ENCODE data around the gene SFMBT2. TPM values are rescaled to one million over a fixed set of nuclear protein-coding genes. Genes with fewer than 3 reads are reported as not detected.

SFMBT2 gene
- total and polyA plus RNA-seq, 2 of the 13 experiments (the other 11 are each of a cell fraction or from before 2014, with no cell fraction given) = 0.01 to 0.02 TPM

DNA sequence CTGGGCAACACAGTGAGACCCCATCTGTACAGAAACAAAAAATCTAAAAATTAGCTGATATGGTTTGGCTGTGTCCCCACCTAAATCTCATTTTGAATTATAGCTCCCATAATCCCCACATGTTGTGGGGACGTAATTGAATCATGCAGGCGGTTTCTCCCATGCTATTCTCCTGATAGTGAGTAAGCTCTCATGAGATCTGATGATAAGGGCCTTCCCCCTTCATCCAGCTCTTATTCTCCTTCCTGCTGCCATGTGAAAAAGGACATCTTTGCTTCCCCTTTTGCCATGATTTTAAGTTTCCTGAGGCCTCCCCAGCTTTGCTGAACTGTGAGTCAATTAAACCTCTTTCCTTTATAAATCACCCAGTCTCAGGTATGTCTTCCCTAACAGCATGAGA is 136.5 kb downstream of the SFMBT2 start:
- Histone ChIP-seq H3K4me2 (ENCODE audit: low read depth, low read length) (no peak overlapping the region), H3K9ac (ENCODE audit: insufficient read depth, low read depth, low read length) (no peak overlapping the region), H3K27ac (ENCODE audit: extremely low read length, insufficient read depth, low read length) (no peak overlapping the region), H3K9me3 (ENCODE audit: low read length) (no peaks in the 10 kb centered on the region), H3K36me3 (replicated peaks in 1 of 2; ENCODE audit: control insufficient read depth in 1 of 2, insufficient read depth in 2 of 2, low read length in 2 of 2) (no peaks in the 10 kb centered on the region), H3K27me3 (ENCODE audit: control insufficient read depth in 1 of 2, insufficient read depth in 2 of 2, low read length in 2 of 2) (no peaks in the 10 kb centered on the region; a peak in 2 of 5 replicates), H2AFZ (ENCODE audit: low read length) (no peak overlapping the region), H3K4me3 (replicated peaks in 1 of 3; ENCODE audit: insufficient read depth in 1 of 3, low read depth in 2 of 3, low read length in 3 of 3) (no peak overlapping the region), H4K20me1 (ENCODE audit: insufficient read depth, low read length) (no peaks in the 10 kb centered on the region), H3K4me1 (ENCODE audit: insufficient read depth, low read length) (no peaks in the 10 kb centered on the region), H3K79me2 (ENCODE audit: insufficient read depth, low read length) (no peaks in the 10 kb centered on the region)
- TF ChIP-seq, protein P1, sequence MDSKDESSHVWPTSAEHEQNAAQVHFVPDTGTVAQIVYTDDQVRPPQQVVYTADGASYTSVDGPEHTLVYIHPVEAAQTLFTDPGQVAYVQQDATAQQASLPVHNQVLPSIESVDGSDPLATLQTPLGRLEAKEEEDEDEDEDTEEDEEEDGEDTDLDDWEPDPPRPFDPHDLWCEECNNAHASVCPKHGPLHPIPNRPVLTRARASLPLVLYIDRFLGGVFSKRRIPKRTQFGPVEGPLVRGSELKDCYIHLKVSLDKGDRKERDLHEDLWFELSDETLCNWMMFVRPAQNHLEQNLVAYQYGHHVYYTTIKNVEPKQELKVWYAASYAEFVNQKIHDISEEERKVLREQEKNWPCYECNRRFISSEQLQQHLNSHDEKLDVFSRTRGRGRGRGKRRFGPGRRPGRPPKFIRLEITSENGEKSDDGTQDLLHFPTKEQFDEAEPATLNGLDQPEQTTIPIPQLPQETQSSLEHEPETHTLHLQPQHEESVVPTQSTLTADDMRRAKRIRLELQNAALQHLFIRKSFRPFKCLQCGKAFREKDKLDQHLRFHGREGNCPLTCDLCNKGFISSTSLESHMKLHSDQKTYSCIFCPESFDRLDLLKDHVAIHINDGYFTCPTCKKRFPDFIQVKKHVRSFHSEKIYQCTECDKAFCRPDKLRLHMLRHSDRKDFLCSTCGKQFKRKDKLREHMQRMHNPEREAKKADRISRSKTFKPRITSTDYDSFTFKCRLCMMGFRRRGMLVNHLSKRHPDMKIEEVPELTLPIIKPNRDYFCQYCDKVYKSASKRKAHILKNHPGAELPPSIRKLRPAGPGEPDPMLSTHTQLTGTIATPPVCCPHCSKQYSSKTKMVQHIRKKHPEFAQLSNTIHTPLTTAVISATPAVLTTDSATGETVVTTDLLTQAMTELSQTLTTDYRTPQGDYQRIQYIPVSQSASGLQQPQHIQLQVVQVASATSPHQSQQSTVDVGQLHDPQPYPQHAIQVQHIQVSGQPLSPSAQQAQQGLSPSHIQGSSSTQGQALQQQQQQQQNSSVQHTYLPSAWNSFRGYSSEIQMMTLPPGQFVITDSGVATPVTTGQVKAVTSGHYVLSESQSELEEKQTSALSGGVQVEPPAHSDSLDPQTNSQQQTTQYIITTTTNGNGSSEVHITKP (CRISPR knock-in tag; IDR thresholded peaks at IDR 0.05; ENCODE audit: low read depth) = no peak
- TF ChIP-seq RFXAP (CRISPR knock-in tag; IDR thresholded peaks at IDR 0.05; ENCODE audit: borderline replicate concordance) (no peak), ZNF24 (IDR thresholded peaks at IDR 0.05) (no peak), FIP1L1 (IDR thresholded peaks at IDR 0.05; ENCODE audit: borderline replicate concordance, insufficient read depth, low read depth, low read length) (no peak)
- in situ Hi-C loops (cut with HindIII; ENCODE audit: extremely low pct_ligation_motif_present, low pct_unique_long_range_greater_than_20kb) = no loop called here
- CTCF ChIA-PET (ENCODE audit: low intra/inter-chr PET ratio, low total read pairs) = no interaction called here
- DNase-seq (ENCODE audit: low spot score) (no peak), FAIRE-seq (no peak), ATAC-seq (no peak)
- POLR2A ChIA-PET = no interaction called here
- 0% methylated on average over 2 of the region's 2 CpGs for WGBS (ENCODE audit: low lambda C conversion rate)
- intact Hi-C loops (cut with micrococcal nuclease; ENCODE audit: unreplicated experiment) = no loop called here
- BruUV-seq (replicated peaks) = no TSS peak

DNA sequence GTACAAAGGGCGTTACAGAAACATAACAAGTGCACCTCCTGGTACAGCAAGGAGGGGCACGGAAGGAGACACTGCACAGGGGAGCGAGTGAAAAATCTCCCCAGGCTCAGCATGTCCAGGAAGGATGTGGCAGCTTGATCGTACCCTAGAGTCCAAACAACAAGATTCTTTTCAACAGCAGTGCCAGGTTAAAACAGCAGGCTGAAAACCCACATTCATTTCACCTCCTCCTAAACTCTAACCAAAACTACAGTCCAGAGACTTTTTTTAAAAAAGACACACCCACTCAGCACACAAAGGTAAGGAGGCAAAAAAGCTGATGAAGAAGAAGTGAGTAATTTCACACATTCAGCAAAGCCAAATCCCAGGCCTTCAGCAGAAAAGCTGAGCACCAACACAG is 138.8 kb downstream of the SFMBT2 start:
- no peaks in the 10 kb centered on the region for H3K9me3 ChIP-seq (ENCODE audit: low read length)
- ATAC-seq = no peak
- no peak overlapping the region for H3K9ac ChIP-seq (ENCODE audit: insufficient read depth, low read depth, low read length)
- H3K4me1 ChIP-seq (ENCODE audit: insufficient read depth, low read length) = no peaks in the 10 kb centered on the region
- intact Hi-C loops (cut with micrococcal nuclease; ENCODE audit: unreplicated experiment) (no loop called here), in situ Hi-C loops (cut with HindIII; ENCODE audit: extremely low pct_ligation_motif_present, low pct_unique_long_range_greater_than_20kb) (no loop called here)
- no TSS peak for BruUV-seq (replicated peaks)
- no peak overlapping the region for H3K4me2 ChIP-seq (ENCODE audit: low read depth, low read length)
- H3K27me3 ChIP-seq (ENCODE audit: control insufficient read depth in 1 of 2, insufficient read depth in 2 of 2, low read length in 2 of 2) = no peaks in the 10 kb centered on the region; a peak in 2 of 5 replicates
- DNase-seq (ENCODE audit: low spot score) = no peak
- CTCF ChIA-PET (ENCODE audit: low intra/inter-chr PET ratio, low total read pairs) = no interaction called here
- no peaks in the 10 kb centered on the region for H4K20me1 ChIP-seq (ENCODE audit: insufficient read depth, low read length)
- no peak for TF ChIP-seq ZNF878 (CRISPR knock-in tag; IDR thresholded peaks at IDR 0.05)
- no peak for TF ChIP-seq CREB1 (IDR thresholded peaks at IDR 0.05)
- no peak for TF ChIP-seq CREB1 (CRISPR knock-in tag; IDR thresholded peaks at IDR 0.05)
- no peak for TF ChIP-seq ZNF180 (CRISPR knock-in tag; IDR thresholded peaks at IDR 0.05; ENCODE audit: borderline replicate concordance, low read depth)
- no peak for TF ChIP-seq KLF15 (CRISPR knock-in tag; IDR thresholded peaks at IDR 0.05; ENCODE audit: borderline replicate concordance)
- TF ChIP-seq SMYD3 (CRISPR knock-in tag; IDR thresholded peaks at IDR 0.05) = no peak
- TF ChIP-seq ZNF460 (CRISPR knock-in tag; IDR thresholded peaks at IDR 0.05; ENCODE audit: borderline replicate concordance) = no peak
- TF ChIP-seq NCOR1 (IDR thresholded peaks at IDR 0.05; ENCODE audit: borderline replicate concordance, low read length) = no peak
- TF ChIP-seq ZNF629 (CRISPR knock-in tag; conservative IDR thresholded peaks at IDR 0.05) = no peak
- TF ChIP-seq, protein P2, sequence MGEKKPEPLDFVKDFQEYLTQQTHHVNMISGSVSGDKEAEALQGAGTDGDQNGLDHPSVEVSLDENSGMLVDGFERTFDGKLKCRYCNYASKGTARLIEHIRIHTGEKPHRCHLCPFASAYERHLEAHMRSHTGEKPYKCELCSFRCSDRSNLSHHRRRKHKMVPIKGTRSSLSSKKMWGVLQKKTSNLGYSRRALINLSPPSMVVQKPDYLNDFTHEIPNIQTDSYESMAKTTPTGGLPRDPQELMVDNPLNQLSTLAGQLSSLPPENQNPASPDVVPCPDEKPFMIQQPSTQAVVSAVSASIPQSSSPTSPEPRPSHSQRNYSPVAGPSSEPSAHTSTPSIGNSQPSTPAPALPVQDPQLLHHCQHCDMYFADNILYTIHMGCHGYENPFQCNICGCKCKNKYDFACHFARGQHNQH (CRISPR knock-in tag; IDR thresholded peaks at IDR 0.05) = no peak
- H3K27ac ChIP-seq (ENCODE audit: extremely low read length, insufficient read depth, low read length) = no peak overlapping the region
- no peaks in the 10 kb centered on the region for H3K79me2 ChIP-seq (ENCODE audit: insufficient read depth, low read length)
- WGBS (ENCODE audit: low lambda C conversion rate) = 3% methylated on average over 4 of the region's 4 CpGs
- no peaks in the 10 kb centered on the region for H3K36me3 ChIP-seq (replicated peaks in 1 of 2; ENCODE audit: control insufficient read depth in 1 of 2, insufficient read depth in 2 of 2, low read length in 2 of 2)
- no peak overlapping the region for H3K4me3 ChIP-seq (replicated peaks in 1 of 3; ENCODE audit: insufficient read depth in 1 of 3, low read depth in 2 of 3, low read length in 3 of 3)
- POLR2A ChIA-PET = no interaction called here
- no peak overlapping the region for H2AFZ ChIP-seq (ENCODE audit: low read length)
- FAIRE-seq = no peak

Measured in HepG2 (cell line).